HG02759 (cell line): Measurements from ENCODE around the gene PPBP.
"Not testable (repeated sequence)": the region's sequence is repeated elsewhere in the genome, so short reads cannot be mapped to it uniquely, and the experiment has no call there.

Experiments
- ATAC-seq: cut with Tn5 transposase; IDR thresholded peaks from one replicate; pipeline ENCODE4 v1.9.1; 2021; ENCODE audit warnings: mild to moderate bottlenecking, moderate library complexity; ENCODE audit not compliant: unreplicated experiment

Gene PPBP

GRCh38 chr4:73950376-73950920 is 37.5 kb downstream of the PPBP start:
- not testable (repeated sequence) for ATAC-seq

DNA sequence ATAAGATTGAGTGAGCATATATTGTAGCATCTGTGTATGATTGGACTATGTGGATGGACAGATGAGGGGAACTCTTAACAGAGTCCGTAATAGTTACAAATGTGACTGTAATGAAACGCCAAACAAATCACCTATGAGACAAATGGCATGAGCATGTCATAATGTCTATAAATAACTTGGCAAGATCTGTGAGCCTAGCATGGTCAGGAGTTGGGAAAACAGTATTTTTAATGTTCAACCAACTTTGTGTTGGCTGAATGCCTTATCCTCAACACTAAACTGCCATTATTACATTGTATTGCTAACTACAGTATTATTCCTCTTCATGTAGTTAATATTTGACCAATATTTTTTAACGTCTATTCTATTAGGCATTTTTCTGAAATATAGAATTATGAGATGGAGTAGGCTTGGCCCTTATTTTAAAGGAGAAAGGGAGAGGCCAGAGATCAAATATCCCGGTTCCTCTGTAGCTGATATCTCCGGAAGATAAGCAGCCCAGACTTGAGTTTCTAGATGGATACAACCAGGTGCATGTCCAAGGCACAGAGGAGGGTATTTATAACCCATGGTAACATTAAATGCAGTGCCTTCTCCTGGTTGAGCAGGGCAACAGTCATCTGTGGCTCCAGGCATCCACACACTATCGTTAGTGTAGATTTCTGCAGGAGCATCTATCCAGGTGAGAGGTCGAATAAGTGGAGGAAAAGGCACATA is 38.8 kb downstream of the PPBP start:
- ATAC-seq: no peak

DNA sequence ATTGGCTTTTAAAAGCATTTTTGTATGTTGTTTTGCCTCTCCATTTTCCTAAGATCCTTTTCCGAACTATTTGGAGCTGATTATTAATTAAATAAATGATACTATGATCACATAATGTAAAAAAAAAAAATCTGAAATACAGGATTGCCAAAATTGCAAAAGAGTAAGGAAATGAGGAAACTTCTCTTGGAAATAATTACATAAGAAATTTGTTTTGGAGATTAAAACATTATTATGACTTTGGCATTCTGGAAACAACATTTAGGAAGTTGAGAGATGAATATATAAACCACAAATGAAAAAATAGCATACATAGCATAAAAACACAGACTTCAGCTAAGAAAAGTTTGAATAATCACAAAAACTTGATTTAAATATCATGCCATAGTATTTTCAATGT is 39.7 kb downstream of the PPBP start:
- no peak for ATAC-seq

DNA sequence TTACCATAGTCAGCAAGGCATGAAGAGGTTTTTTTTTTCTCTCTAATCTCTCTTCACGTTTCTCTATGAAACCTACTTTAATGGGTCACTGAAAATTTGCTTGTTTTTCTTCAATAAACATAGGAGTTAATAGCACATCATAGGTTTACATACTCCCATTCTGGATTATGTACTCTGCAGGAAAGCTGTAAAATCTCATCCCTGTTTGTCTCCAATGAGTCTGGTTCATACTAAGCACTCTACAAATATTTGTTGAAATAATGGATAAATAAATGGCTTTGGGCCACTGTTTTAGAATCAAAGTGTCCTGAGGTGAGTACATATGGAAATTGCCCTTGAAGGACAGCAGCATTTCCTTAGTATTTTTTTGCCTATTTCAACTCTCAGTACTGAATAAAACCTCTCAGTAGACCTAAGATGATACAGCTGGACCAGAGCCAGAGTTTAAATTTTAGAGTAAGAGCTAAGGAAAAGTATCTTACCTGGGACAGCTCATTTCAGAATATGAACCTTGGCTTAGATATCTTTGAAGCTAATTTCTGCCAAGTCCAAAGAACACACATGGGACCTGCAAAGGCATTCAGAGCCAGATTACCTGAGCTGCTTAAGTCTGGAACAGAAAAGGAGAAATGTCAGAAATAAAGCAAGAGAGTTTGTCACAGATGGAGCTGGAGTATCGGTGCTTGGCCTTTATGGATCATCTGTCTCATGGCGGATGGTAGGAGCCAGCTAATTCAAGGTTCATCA is 40.6 kb downstream of the PPBP start:
- ATAC-seq: no peak

GRCh38 chr4:73945674-73946449 is 42.1 kb downstream of the PPBP start:
- ATAC-seq: no peak

GRCh38 chr4:73945140-73945539 is 42.9 kb downstream of the PPBP start:
- no peak for ATAC-seq

GRCh38 chr4:73944061-73944875 is 43.7 kb downstream of the PPBP start:
- ATAC-seq: no peak

GRCh38 chr4:73943555-73943954 is 44.4 kb downstream of the PPBP start:
- ATAC-seq: no peak

DNA sequence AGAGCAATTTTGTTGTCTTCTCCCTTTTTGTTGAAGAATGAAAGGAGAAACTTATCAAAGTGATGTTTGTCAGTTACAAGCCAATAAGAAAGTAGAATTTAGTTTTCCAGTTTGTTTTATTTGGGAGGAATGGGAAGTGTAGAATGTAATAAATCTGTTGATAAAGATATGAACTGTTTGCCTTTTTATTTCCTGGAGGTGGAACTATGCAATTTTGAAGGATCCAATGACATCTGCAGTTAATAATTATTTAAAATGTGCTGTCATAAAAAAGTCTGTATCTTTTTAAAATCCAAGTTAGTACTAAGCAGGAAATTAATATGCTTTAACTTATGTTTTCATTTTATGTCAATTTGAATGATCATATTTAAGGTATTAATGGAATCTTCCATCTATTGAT is 51.0 kb downstream of the PPBP start:
- no peak for ATAC-seq
